ENCODE results near the gene WTIP. TPM values are rescaled to one million over a fixed set of nuclear protein-coding genes. Genes with fewer than 3 reads are reported as not detected.

WTIP gene
- polyA plus RNA-seq, 4 donors = 2.4 to 5.8 (median 3.8) TPM; not detected in 1

GRCh38 chr19:34493649-34494044 is 12.1 kb downstream of the WTIP start:
- no peak for DNase-seq
- no peaks in the 10 kb centered on the region for H3K4me1 ChIP-seq (ENCODE audit: control insufficient read depth in 3 of 3, insufficient read depth in 2 of 3, low read depth in 1 of 3, low read length in 2 of 3)
- H3K9me3 ChIP-seq (ENCODE audit: control insufficient read depth in 2 of 2, insufficient read depth in 1 of 2, low read depth in 1 of 2, low read length in 1 of 2) = no peaks in the 10 kb centered on the region
- H3K36me3 ChIP-seq (ENCODE audit: control insufficient read depth in 3 of 3, insufficient read depth in 2 of 3, low read depth in 1 of 3, low read length in 3 of 3) = peaks cover 0 to 18% (median 4%) of the 10 kb centered on the region in 3 donors
- FAIRE-seq = no peak
- 88 to 90% (median 89%) methylated on average over 7 of the region's 7 CpGs for WGBS, 3 donors
- H3K27ac ChIP-seq (ENCODE audit: low read depth in 1 of 3, low read length in 2 of 3) = no peak overlapping the region
- no peaks in the 10 kb centered on the region for H3K27me3 ChIP-seq (ENCODE audit: control insufficient read depth in 3 of 3, insufficient read depth in 3 of 3, low read length in 3 of 3)
- no peak overlapping the region for H3K4me3 ChIP-seq (ENCODE audit: low read depth in 1 of 3, low read length in 3 of 3)

- 91 to 93% (median 91%) methylated on average over 11 of the region's 11 CpGs for WGBS, 3 donors
- Histone ChIP-seq H3K4me1 (ENCODE audit: control insufficient read depth in 3 of 3, insufficient read depth in 2 of 3, low read depth in 1 of 3, low read length in 2 of 3) (no peaks in the 10 kb centered on the region), H3K27me3 (ENCODE audit: control insufficient read depth in 3 of 3, insufficient read depth in 3 of 3, low read length in 3 of 3) (no peaks in the 10 kb centered on the region), H3K9me3 (ENCODE audit: control insufficient read depth in 2 of 2, insufficient read depth in 1 of 2, low read depth in 1 of 2, low read length in 1 of 2) (no peaks in the 10 kb centered on the region), H3K27ac (ENCODE audit: low read depth in 1 of 3, low read length in 2 of 3) (no peak overlapping the region), H3K36me3 (ENCODE audit: control insufficient read depth in 3 of 3, insufficient read depth in 2 of 3, low read depth in 1 of 3, low read length in 3 of 3) (peaks cover 0 to 18% (median 4%) of the 10 kb centered on the region in 3 donors), H3K4me3 (ENCODE audit: low read depth in 1 of 3, low read length in 3 of 3) (no peak overlapping the region)
- DNase-seq = no peak
- no peak for FAIRE-seq
Observed at GRCh38 chr19:34494601-34495000, 13.0 kb downstream of the WTIP start.

- FAIRE-seq (no peak), DNase-seq (no peak)
- Histone ChIP-seq H3K9me3 (ENCODE audit: control insufficient read depth in 2 of 2, insufficient read depth in 1 of 2, low read depth in 1 of 2, low read length in 1 of 2) (no peaks in the 10 kb centered on the region), H3K27ac (ENCODE audit: low read depth in 1 of 3, low read length in 2 of 3) (no peak overlapping the region), H3K27me3 (ENCODE audit: control insufficient read depth in 3 of 3, insufficient read depth in 3 of 3, low read length in 3 of 3) (peaks cover 0 to 7% (median 0%) of the 10 kb centered on the region in 3 donors), H3K4me3 (ENCODE audit: low read depth in 1 of 3, low read length in 3 of 3) (no peak overlapping the region), H3K4me1 (ENCODE audit: control insufficient read depth in 3 of 3, insufficient read depth in 2 of 3, low read depth in 1 of 3, low read length in 2 of 3) (no peaks in the 10 kb centered on the region), H3K36me3 (ENCODE audit: control insufficient read depth in 3 of 3, insufficient read depth in 2 of 3, low read depth in 1 of 3, low read length in 3 of 3) (peaks cover 0 to 18% (median 4%) of the 10 kb centered on the region in 3 donors)
- WGBS, 3 donors = 88 to 94% (median 92%) methylated on average over 18 of the region's 18 CpGs
Observed at GRCh38 chr19:34495416-34495815, 13.9 kb downstream of the WTIP start.

GRCh38 chr19:34497112-34497805 is 15.7 kb downstream of the WTIP start:
- H3K4me1 ChIP-seq (ENCODE audit: control insufficient read depth in 3 of 3, insufficient read depth in 2 of 3, low read depth in 1 of 3, low read length in 2 of 3) = peaks cover 0 to 3% (median 0%) of the 10 kb centered on the region in 3 donors
- H3K36me3 ChIP-seq (ENCODE audit: control insufficient read depth in 3 of 3, insufficient read depth in 2 of 3, low read depth in 1 of 3, low read length in 3 of 3) = peaks cover 0 to 18% (median 4%) of the 10 kb centered on the region in 3 donors
- H3K27ac ChIP-seq (ENCODE audit: low read depth in 1 of 3, low read length in 2 of 3) = no peak overlapping the region
- no peak for FAIRE-seq
- no peaks in the 10 kb centered on the region for H3K9me3 ChIP-seq (ENCODE audit: control insufficient read depth in 2 of 2, insufficient read depth in 1 of 2, low read depth in 1 of 2, low read length in 1 of 2)
- peaks cover 0 to 16% (median 2%) of the 10 kb centered on the region in 3 donors for H3K27me3 ChIP-seq (ENCODE audit: control insufficient read depth in 3 of 3, insufficient read depth in 3 of 3, low read length in 3 of 3)
- no peak overlapping the region for H3K4me3 ChIP-seq (ENCODE audit: low read depth in 1 of 3, low read length in 3 of 3)
- no peak for DNase-seq
- 90 to 94% (median 91%) methylated on average over 15 of the region's 15 CpGs for WGBS, 3 donors

GRCh38 chr19:34499155-34499834 is 17.7 kb downstream of the WTIP start:
- H3K9me3 ChIP-seq (ENCODE audit: control insufficient read depth in 2 of 2, insufficient read depth in 1 of 2, low read depth in 1 of 2, low read length in 1 of 2) = no peaks in the 10 kb centered on the region
- peaks cover 0 to 3% (median 0%) of the 10 kb centered on the region in 3 donors for H3K4me1 ChIP-seq (ENCODE audit: control insufficient read depth in 3 of 3, insufficient read depth in 2 of 3, low read depth in 1 of 3, low read length in 2 of 3)
- no peak for DNase-seq
- WGBS, 3 donors = 84 to 87% (median 87%) methylated on average over 13 of the region's 13 CpGs
- peaks cover 0 to 13% (median 0%) of the 10 kb centered on the region in 3 donors for H3K36me3 ChIP-seq (ENCODE audit: control insufficient read depth in 3 of 3, insufficient read depth in 2 of 3, low read depth in 1 of 3, low read length in 3 of 3)
- H3K27ac ChIP-seq (ENCODE audit: low read depth in 1 of 3, low read length in 2 of 3) = no peak overlapping the region
- no peak for FAIRE-seq
- no peak overlapping the region for H3K4me3 ChIP-seq (ENCODE audit: low read depth in 1 of 3, low read length in 3 of 3)
- peaks cover 0 to 16% (median 2%) of the 10 kb centered on the region in 3 donors for H3K27me3 ChIP-seq (ENCODE audit: control insufficient read depth in 3 of 3, insufficient read depth in 3 of 3, low read length in 3 of 3)

- H3K27ac ChIP-seq (ENCODE audit: low read depth in 1 of 3, low read length in 2 of 3) = no peak overlapping the region
- H3K27me3 ChIP-seq (ENCODE audit: control insufficient read depth in 3 of 3, insufficient read depth in 3 of 3, low read length in 3 of 3) = peaks cover 0 to 16% (median 2%) of the 10 kb centered on the region in 3 donors
- DNase-seq (no peak), FAIRE-seq (no peak)
- WGBS, 3 donors = 29 to 55% (median 48%) methylated on average over 24 to 25 of the region's 25 CpGs
- peaks cover 0 to 6% (median 0%) of the 10 kb centered on the region in 3 donors for H3K36me3 ChIP-seq (ENCODE audit: control insufficient read depth in 3 of 3, insufficient read depth in 2 of 3, low read depth in 1 of 3, low read length in 3 of 3)
- no peaks in the 10 kb centered on the region for H3K9me3 ChIP-seq (ENCODE audit: control insufficient read depth in 2 of 2, insufficient read depth in 1 of 2, low read depth in 1 of 2, low read length in 1 of 2)
- H3K4me3 ChIP-seq (ENCODE audit: low read depth in 1 of 3, low read length in 3 of 3) = no peak overlapping the region
- H3K4me1 ChIP-seq (ENCODE audit: control insufficient read depth in 3 of 3, insufficient read depth in 2 of 3, low read depth in 1 of 3, low read length in 2 of 3) = peaks cover 0 to 3% (median 0%) of the 10 kb centered on the region in 3 donors
Observed at GRCh38 chr19:34500656-34501120, 19.1 kb downstream of the WTIP start.

GRCh38 chr19:34501339-34502320 is 20.1 kb downstream of the WTIP start:
- 34 to 39% (median 35%) methylated on average over 39 to 40 of the region's 40 CpGs for WGBS, 3 donors
- FAIRE-seq (no peak), DNase-seq (peak; percentile 84 to 94)
- no peak overlapping the region for H3K4me3 ChIP-seq (ENCODE audit: low read depth in 1 of 3, low read length in 3 of 3)
- H3K27ac ChIP-seq (ENCODE audit: low read depth in 1 of 3, low read length in 2 of 3) = no peak overlapping the region
- H3K27me3 ChIP-seq (ENCODE audit: control insufficient read depth in 3 of 3, insufficient read depth in 3 of 3, low read length in 3 of 3) = peaks cover 0 to 16% (median 2%) of the 10 kb centered on the region in 3 donors
- peaks cover 0 to 3% (median 0%) of the 10 kb centered on the region in 3 donors for H3K36me3 ChIP-seq (ENCODE audit: control insufficient read depth in 3 of 3, insufficient read depth in 2 of 3, low read depth in 1 of 3, low read length in 3 of 3)
- H3K9me3 ChIP-seq (ENCODE audit: control insufficient read depth in 2 of 2, insufficient read depth in 1 of 2, low read depth in 1 of 2, low read length in 1 of 2) = no peaks in the 10 kb centered on the region
- H3K4me1 ChIP-seq (ENCODE audit: control insufficient read depth in 3 of 3, insufficient read depth in 2 of 3, low read depth in 1 of 3, low read length in 2 of 3) = peaks cover 0 to 3% (median 0%) of the 10 kb centered on the region in 3 donors
